PC-3 (cell line): ENCODE measurements around the gene TBC1D5.

ENCODE experiments used
- CTCF ChIP-seq: fragments of 300-600 bp; sonication (generic); conservative IDR thresholded peaks from 2 replicates; pipeline ENCODE4 v1.5.1; 2017; ENCODE audit warnings: antibody characterized with exemption, low read depth, mild to moderate bottlenecking, low read length
- EZH2 ChIP-seq: fragments of 300-600 bp; sonication (generic); IDR thresholded peaks from one replicate; pipeline ENCODE4 v1.6.1; 2017; ENCODE audit warnings: antibody characterized with exemption, mild to moderate bottlenecking, low read length; ENCODE audit not compliant: unreplicated experiment

- TF ChIP-seq EZH2 = no peak
- no peak for TF ChIP-seq CTCF
These were observed 638 bp upstream of the TBC1D5 start for GRCh38 chr3:17742880-17743657.
